GM21529 (cell line): ENCODE measurements around the gene EPHB1.

ENCODE experiments used
- ATAC-seq: cut with Tn5 transposase; IDR thresholded peaks from one replicate; pipeline ENCODE4 v1.9.1; 2021; ENCODE audit not compliant: unreplicated experiment

Gene EPHB1

GRCh38 chr3:134904776-134905646 is 110.0 kb downstream of the EPHB1 start:
- peak; percentile 19 for ATAC-seq

- ATAC-seq, result no peak
These were observed 110.5 kb downstream of the EPHB1 start for GRCh38 chr3:134905647-134905935.

GRCh38 chr3:134908271-134908670 is 113.2 kb downstream of the EPHB1 start:
- ATAC-seq, result no peak

GRCh38 chr3:134910026-134910425 is 115.0 kb downstream of the EPHB1 start:
- ATAC-seq, result no peak

- no peak for ATAC-seq
These were observed 116.8 kb downstream of the EPHB1 start for GRCh38 chr3:134911586-134912548.

- no peak for ATAC-seq
These were observed 121.4 kb downstream of the EPHB1 start for GRCh38 chr3:134916276-134916961.

GRCh38 chr3:134917631-134918030 is 122.6 kb downstream of the EPHB1 start:
- no peak for ATAC-seq

GRCh38 chr3:134918441-134918840 is 123.4 kb downstream of the EPHB1 start:
- ATAC-seq, result peak; percentile 97

GRCh38 chr3:134922101-134922500 is 127.0 kb downstream of the EPHB1 start:
- no peak for ATAC-seq

GRCh38 chr3:134922866-134923265 is 127.8 kb downstream of the EPHB1 start:
- no peak for ATAC-seq

- no peak for ATAC-seq
These were observed 128.2 kb downstream of the EPHB1 start for GRCh38 chr3:134923286-134923685.

- ATAC-seq, result no peak
These were observed 132.5 kb downstream of the EPHB1 start for GRCh38 chr3:134927599-134927998.

GRCh38 chr3:134928392-134928791 is 133.3 kb downstream of the EPHB1 start:
- ATAC-seq, result no peak

GRCh38 chr3:134928819-134929218 is 133.8 kb downstream of the EPHB1 start:
- ATAC-seq, result no peak

GRCh38 chr3:134929976-134930375 is 134.9 kb downstream of the EPHB1 start:
- peak; percentile 78 for ATAC-seq

GRCh38 chr3:134931045-134931785 is 136.2 kb downstream of the EPHB1 start:
- ATAC-seq, result no peak

- no peak for ATAC-seq
These were observed 137.0 kb downstream of the EPHB1 start for GRCh38 chr3:134932035-134932434.

GRCh38 chr3:134933997-134934396 is 138.9 kb downstream of the EPHB1 start:
- ATAC-seq, result no peak

GRCh38 chr3:134934933-134935332 is 139.9 kb downstream of the EPHB1 start:
- no peak for ATAC-seq

GRCh38 chr3:134937256-134938028 is 142.4 kb downstream of the EPHB1 start:
- no peak for ATAC-seq
